ENCODE measurements around the gene EML6. TPM values are rescaled to one million over a fixed set of nuclear protein-coding genes. Genes with fewer than 3 reads are reported as not detected.

EML6 gene
- total and polyA plus RNA-seq, 2 of the 13 experiments (the other 11 are each of a cell fraction or from before 2014, with no cell fraction given) = 17.2 to 32.4 TPM

DNA sequence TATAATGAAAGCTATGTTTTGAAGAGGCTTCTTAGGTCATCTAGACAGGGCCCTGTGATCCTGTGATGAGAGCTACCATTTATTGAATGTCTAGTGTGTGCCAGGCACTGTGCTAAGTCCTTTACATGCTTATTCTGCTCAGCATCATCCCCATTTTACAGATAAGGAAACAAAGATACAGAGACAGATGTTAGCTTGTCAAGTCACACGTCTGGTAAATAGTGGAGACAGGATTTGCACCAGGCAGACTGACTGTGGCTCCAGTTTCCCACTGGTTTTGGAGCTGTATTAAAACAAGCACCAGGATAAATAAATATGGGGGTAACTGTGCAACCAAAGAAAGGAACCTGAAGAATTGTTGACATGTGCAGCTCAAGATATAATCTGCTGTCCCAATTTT is 19.2 kb upstream of the EML6 start:
- intact Hi-C loops (cut with micrococcal nuclease; ENCODE audit: unreplicated experiment) = loop anchor here (1.0 to 10.0 kb wide), 6 partner anchors 38 to 597 kb away; no protein-coding TSS in a partner anchor
- H2AFZ ChIP-seq (ENCODE audit: low read length) = no peak overlapping the region
- no peaks in the 10 kb centered on the region for H3K9me3 ChIP-seq (ENCODE audit: low read length)
- ChIA-PET CTCF (ENCODE audit: low intra/inter-chr PET ratio, low total read pairs) (interaction anchor here (2.3 to 4.2 kb wide), 3 partner anchors 38 to 182 kb away, joined by 11 to 22 read pairs (median 12); no protein-coding TSS in a partner anchor), POLR2A (interaction anchor here (0.7 to 1.6 kb wide), 4 partner anchors 10 to 182 kb away, joined by 3 to 7 read pairs (median 4); no protein-coding TSS in a partner anchor)
- FAIRE-seq (no peak), DNase-seq (ENCODE audit: low spot score) (no peak), ATAC-seq (no peak)
- no peak overlapping the region for H3K9ac ChIP-seq (ENCODE audit: insufficient read depth, low read depth, low read length)
- H3K4me2 ChIP-seq (ENCODE audit: low read depth, low read length) = no peak overlapping the region
- H3K4me1 ChIP-seq (ENCODE audit: insufficient read depth, low read length) = peaks cover 37% of the 10 kb centered on the region
- no peak overlapping the region for H3K4me3 ChIP-seq (replicated peaks in 1 of 3; ENCODE audit: insufficient read depth in 1 of 3, low read depth in 2 of 3, low read length in 3 of 3)
- no peaks in the 10 kb centered on the region for H3K79me2 ChIP-seq (ENCODE audit: insufficient read depth, low read length)
- no peaks in the 10 kb centered on the region for H3K27me3 ChIP-seq (ENCODE audit: control insufficient read depth in 1 of 2, insufficient read depth in 2 of 2, low read length in 2 of 2)
- no TSS peak for BruUV-seq (replicated peaks)
- no peak overlapping the region for H3K27ac ChIP-seq (ENCODE audit: extremely low read length, insufficient read depth, low read length)
- no peaks in the 10 kb centered on the region for H4K20me1 ChIP-seq (ENCODE audit: insufficient read depth, low read length)
- in situ Hi-C loops (cut with HindIII; ENCODE audit: extremely low pct_ligation_motif_present, low pct_unique_long_range_greater_than_20kb) = loop anchor here (5.0 kb wide), 1 partner anchor 182 kb away; no protein-coding TSS in a partner anchor
- no peak for TF ChIP-seq ZNF766 (CRISPR knock-in tag; IDR thresholded peaks at IDR 0.05; ENCODE audit: borderline replicate concordance)
- no peak for TF ChIP-seq ZBTB20 (CRISPR knock-in tag; IDR thresholded peaks at IDR 0.05; ENCODE audit: borderline replicate concordance, low read depth)
- TF ChIP-seq FOXA1 (IDR thresholded peaks at IDR 0.05) = no peak
- TF ChIP-seq FOXA1 (CRISPR knock-in tag; IDR thresholded peaks at IDR 0.05) = no peak
- TF ChIP-seq ZNF335 (CRISPR knock-in tag; IDR thresholded peaks at IDR 0.05) = no peak
- TF ChIP-seq, protein P1, sequence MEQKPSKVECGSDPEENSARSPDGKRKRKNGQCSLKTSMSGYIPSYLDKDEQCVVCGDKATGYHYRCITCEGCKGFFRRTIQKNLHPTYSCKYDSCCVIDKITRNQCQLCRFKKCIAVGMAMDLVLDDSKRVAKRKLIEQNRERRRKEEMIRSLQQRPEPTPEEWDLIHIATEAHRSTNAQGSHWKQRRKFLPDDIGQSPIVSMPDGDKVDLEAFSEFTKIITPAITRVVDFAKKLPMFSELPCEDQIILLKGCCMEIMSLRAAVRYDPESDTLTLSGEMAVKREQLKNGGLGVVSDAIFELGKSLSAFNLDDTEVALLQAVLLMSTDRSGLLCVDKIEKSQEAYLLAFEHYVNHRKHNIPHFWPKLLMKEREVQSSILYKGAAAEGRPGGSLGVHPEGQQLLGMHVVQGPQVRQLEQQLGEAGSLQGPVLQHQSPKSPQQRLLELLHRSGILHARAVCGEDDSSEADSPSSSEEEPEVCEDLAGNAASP (CRISPR knock-in tag; IDR thresholded peaks at IDR 0.05; ENCODE audit: borderline replicate concordance) = no peak
- TF ChIP-seq ZMYM3 (CRISPR knock-in tag; IDR thresholded peaks at IDR 0.05) = peak; percentile 38; the same call in 1 of the 2 replicates
- TF ChIP-seq MYC (CRISPR knock-in tag; IDR thresholded peaks at IDR 0.05; ENCODE audit: borderline replicate concordance) = no peak
- TF ChIP-seq GFI1 (CRISPR knock-in tag; IDR thresholded peaks at IDR 0.05; ENCODE audit: borderline replicate concordance) = no peak
- TF ChIP-seq, protein P2, sequence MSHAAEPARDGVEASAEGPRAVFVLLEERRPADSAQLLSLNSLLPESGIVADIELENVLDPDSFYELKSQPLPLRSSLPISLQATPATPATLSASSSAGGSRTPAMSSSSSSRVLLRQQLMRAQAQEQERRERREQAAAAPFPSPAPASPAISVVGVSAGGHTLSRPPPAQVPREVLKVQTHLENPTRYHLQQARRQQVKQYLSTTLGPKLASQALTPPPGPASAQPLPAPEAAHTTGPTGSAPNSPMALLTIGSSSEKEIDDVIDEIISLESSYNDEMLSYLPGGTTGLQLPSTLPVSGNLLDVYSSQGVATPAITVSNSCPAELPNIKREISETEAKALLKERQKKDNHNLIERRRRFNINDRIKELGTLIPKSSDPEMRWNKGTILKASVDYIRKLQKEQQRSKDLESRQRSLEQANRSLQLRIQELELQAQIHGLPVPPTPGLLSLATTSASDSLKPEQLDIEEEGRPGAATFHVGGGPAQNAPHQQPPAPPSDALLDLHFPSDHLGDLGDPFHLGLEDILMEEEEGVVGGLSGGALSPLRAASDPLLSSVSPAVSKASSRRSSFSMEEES (CRISPR knock-in tag; IDR thresholded peaks at IDR 0.05) = no peak
- no peak for TF ChIP-seq ZNF432 (CRISPR knock-in tag; IDR thresholded peaks at IDR 0.05; ENCODE audit: borderline replicate concordance)
- no peak for TF ChIP-seq ZFP62 (CRISPR knock-in tag; IDR thresholded peaks at IDR 0.05)
- TF ChIP-seq ZNF629 (CRISPR knock-in tag; conservative IDR thresholded peaks at IDR 0.05) = peak; percentile 87
- no peak for TF ChIP-seq NFE2 (CRISPR knock-in tag; IDR thresholded peaks at IDR 0.05)
- TF ChIP-seq HDAC1 (CRISPR knock-in tag; IDR thresholded peaks at IDR 0.05) = 0 out of 2 replicates have a peak, but pooled peaks have one; percentile 29
- TF ChIP-seq SOX5 (CRISPR knock-in tag; IDR thresholded peaks at IDR 0.05; ENCODE audit: borderline replicate concordance) = no peak
- 74% methylated on average over 1 of the region's 1 CpG for WGBS (ENCODE audit: low lambda C conversion rate)
- H3K36me3 ChIP-seq (replicated peaks in 1 of 2; ENCODE audit: control insufficient read depth in 1 of 2, insufficient read depth in 2 of 2, low read length in 2 of 2) = no peaks in the 10 kb centered on the region
